ENCODE measurements around the gene ABCC1. TPM values are rescaled to one million over a fixed set of nuclear protein-coding genes. Genes with fewer than 3 reads are reported as not detected.

Gene ABCC1
- total RNA-seq, 1 experiment from 2014 or later = 48.0 TPM

GRCh38 chr16:16000685-16001084 lies 51.3 kb downstream of the ABCC1 start:
- peaks cover 35% of the 10 kb centered on the region for H3K36me3 ChIP-seq
- no peaks in the 10 kb centered on the region for H3K9me3 ChIP-seq
- DNase-seq = no peak
- no peaks in the 10 kb centered on the region for H3K27me3 ChIP-seq
- no peak overlapping the region for H3K4me3 ChIP-seq

- Histone ChIP-seq H3K4me3 (no peak overlapping the region), H3K9me3 (no peaks in the 10 kb centered on the region), H3K27me3 (no peaks in the 10 kb centered on the region), H3K36me3 (peaks cover 30% of the 10 kb centered on the region)
- DNase-seq = no peak
Observed at GRCh38 chr16:16001596-16002255, 52.3 kb downstream of the ABCC1 start.

DNA sequence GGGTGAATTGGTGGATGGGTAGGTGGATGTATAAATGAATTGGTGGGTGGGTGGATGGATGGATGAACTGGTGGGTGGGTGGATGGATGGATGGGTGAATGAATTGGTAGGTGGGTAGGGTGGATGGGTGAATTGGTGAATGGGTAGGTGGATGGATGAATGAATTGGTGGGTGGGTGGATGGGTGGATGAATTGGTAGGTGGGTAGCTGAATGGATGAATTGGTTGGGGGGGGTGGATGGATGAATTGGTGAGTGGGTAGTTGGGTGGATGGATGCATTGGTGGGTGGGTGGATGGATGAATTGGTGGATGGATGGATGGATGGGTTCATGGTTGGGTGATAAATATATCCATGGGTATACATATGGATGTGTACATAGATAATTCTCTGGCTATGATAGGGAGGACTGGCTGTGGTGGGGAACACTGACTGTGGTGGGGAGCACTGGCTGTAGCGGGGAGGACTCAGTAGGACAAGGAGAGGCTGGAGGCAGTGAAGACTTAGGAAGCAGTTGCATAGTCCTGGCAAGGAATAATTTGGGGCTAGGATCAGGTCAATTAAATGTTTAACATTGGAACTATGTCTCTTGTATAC lies 54.4 kb downstream of the ABCC1 start:
- Histone ChIP-seq H3K9me3 (no peaks in the 10 kb centered on the region), H3K27me3 (no peaks in the 10 kb centered on the region), H3K36me3 (peaks cover 41% of the 10 kb centered on the region), H3K4me3 (no peak overlapping the region)
- no peak for DNase-seq

GRCh38 chr16:16004314-16004749 lies 54.9 kb downstream of the ABCC1 start:
- no peaks in the 10 kb centered on the region for H3K9me3 ChIP-seq
- no peaks in the 10 kb centered on the region for H3K27me3 ChIP-seq
- H3K4me3 ChIP-seq = no peak overlapping the region
- H3K36me3 ChIP-seq = peaks cover 46% of the 10 kb centered on the region
- peak; percentile 71 for DNase-seq

- H3K4me3 ChIP-seq = no peak overlapping the region
- no peak for DNase-seq
- H3K36me3 ChIP-seq = peaks cover 52% of the 10 kb centered on the region
- no peaks in the 10 kb centered on the region for H3K27me3 ChIP-seq
- H3K9me3 ChIP-seq = no peaks in the 10 kb centered on the region
Observed at GRCh38 chr16:16005721-16006120, 56.3 kb downstream of the ABCC1 start.

DNA sequence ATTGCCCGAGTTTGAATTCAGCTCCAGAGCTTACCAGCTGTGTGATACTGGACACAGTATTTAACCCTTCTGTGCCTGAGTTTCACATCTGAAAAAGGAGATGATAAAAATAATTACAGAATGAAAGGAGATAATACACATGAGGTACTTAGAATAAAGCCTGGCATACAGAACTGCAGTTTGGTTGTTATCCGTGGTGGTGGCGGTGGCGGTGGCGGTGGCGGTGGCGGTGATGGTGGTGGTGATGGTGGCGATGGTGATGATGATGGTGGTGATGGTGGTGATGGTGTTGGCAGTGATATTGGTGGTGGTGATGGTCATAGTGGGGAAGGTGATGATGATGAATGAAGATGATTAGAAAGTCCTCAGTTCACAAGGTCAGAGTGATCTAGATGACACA lies 57.2 kb downstream of the ABCC1 start:
- DNase-seq = no peak
- Histone ChIP-seq H3K9me3 (no peaks in the 10 kb centered on the region), H3K36me3 (peaks cover 58% of the 10 kb centered on the region), H3K4me3 (no peak overlapping the region), H3K27me3 (no peaks in the 10 kb centered on the region)

GRCh38 chr16:16007743-16008111 lies 58.3 kb downstream of the ABCC1 start:
- H3K4me3 ChIP-seq = no peak overlapping the region
- H3K9me3 ChIP-seq = no peaks in the 10 kb centered on the region
- no peaks in the 10 kb centered on the region for H3K27me3 ChIP-seq
- DNase-seq = no peak
- peaks cover 62% of the 10 kb centered on the region for H3K36me3 ChIP-seq

DNA sequence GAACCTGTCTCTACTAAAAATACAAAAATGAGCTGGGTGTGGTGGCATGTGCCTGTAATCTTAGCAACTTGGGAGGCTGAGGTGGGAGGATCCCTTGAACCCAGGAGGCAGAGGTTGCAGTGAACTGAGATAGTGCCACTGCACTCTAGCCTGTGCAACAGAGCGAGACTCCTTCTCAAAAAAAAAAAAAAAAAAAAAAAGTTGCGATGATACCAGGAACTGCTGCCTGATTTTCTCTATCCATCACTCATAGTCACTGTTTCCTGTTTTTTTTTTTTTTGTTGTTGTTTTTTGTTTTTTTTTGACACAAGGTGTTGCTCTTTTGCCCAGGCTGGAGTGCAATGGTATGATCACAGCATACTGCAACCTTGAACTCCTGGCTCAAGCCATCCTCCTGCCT lies 59.2 kb downstream of the ABCC1 start:
- no peaks in the 10 kb centered on the region for H3K27me3 ChIP-seq
- no peaks in the 10 kb centered on the region for H3K9me3 ChIP-seq
- DNase-seq = no peak
- peaks cover 68% of the 10 kb centered on the region for H3K36me3 ChIP-seq
- no peak overlapping the region for H3K4me3 ChIP-seq

GRCh38 chr16:16009401-16009800 lies 60.0 kb downstream of the ABCC1 start:
- Histone ChIP-seq H3K27me3 (no peaks in the 10 kb centered on the region), H3K9me3 (no peaks in the 10 kb centered on the region), H3K36me3 (peaks cover 76% of the 10 kb centered on the region), H3K4me3 (no peak overlapping the region)
- no peak for DNase-seq

- Histone ChIP-seq H3K36me3 (peaks cover 82% of the 10 kb centered on the region), H3K27me3 (no peaks in the 10 kb centered on the region), H3K4me3 (no peak overlapping the region), H3K9me3 (no peaks in the 10 kb centered on the region)
- DNase-seq = no peak
Observed at GRCh38 chr16:16010194-16010593, 60.8 kb downstream of the ABCC1 start.

- Histone ChIP-seq H3K9me3 (no peaks in the 10 kb centered on the region), H3K4me3 (no peak overlapping the region), H3K27me3 (no peaks in the 10 kb centered on the region), H3K36me3 (peaks cover 92% of the 10 kb centered on the region)
- no peak for DNase-seq
Observed at GRCh38 chr16:16012144-16012543, 62.7 kb downstream of the ABCC1 start.

DNA sequence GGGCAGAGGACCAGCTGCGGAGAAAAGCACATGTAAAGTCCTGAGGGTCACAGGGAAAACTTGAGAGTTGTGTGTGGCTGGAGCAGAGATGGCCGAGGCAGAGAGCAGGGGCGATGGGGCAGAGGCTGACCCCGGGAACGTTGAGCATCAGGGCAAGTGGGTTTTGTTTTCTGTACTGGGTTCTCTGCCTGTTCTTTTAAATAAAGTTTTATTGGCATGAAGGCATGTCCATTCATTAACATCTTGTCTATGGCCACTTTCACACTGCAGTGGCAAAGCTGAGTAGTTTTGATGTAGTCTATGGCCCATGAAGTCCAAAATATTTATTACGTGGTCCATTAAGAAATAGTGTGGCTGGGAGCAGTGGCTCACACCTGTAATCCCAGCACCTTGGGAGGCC lies 64.4 kb downstream of the ABCC1 start:
- H3K9me3 ChIP-seq = no peaks in the 10 kb centered on the region
- H3K4me3 ChIP-seq = no peak overlapping the region
- DNase-seq = no peak
- H3K36me3 ChIP-seq = peaks cover 94% of the 10 kb centered on the region
- no peaks in the 10 kb centered on the region for H3K27me3 ChIP-seq

DNA sequence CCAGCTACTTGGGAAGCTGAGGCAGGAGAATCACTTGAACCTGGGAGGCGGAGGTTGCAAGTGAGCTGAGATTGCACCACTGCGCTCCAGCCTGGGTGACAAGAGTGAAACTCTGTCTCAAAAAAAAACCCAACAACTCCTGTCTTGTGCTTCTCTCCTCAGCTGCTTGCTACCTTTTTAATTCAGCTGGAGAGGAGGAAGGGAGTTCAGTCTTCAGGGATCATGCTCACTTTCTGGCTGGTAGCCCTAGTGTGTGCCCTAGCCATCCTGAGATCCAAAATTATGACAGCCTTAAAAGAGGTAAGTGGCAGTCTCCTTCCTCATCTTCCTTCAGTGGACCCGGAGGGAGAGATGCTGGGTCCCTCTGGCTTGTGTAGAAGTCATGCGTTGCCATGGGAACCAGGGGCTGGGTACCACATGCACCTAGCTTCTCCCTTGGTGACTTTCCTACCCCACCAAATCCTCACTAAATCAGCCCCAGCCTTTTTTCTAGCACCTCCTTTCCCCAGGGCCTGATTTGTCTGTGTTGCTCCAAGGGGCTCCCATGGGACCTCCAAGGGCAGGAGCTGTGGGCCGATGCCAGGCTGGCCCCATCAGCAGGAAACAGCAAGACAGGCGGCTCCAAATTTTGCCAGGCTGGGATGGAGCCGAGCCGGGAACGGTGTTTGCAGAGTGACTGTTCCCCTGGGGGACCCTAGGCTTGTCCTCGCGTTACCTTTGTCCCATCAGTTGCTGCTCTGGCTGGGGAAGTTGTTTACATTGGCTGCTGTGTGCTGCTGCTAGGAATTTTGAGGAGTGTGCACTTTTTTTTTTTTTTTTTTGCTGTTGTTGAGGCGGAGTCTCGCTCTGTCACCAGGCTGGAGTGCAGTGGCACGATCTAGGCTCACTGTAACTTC lies 65.2 kb downstream of the ABCC1 start:
- Histone ChIP-seq H3K36me3 (peaks cover 94% of the 10 kb centered on the region), H3K9me3 (no peaks in the 10 kb centered on the region), H3K27me3 (no peaks in the 10 kb centered on the region), H3K4me3 (no peak overlapping the region)
- peak; percentile 25 for DNase-seq

GRCh38 chr16:16015849-16016248 lies 66.4 kb downstream of the ABCC1 start:
- Histone ChIP-seq H3K36me3 (peaks cover 94% of the 10 kb centered on the region), H3K4me3 (no peak overlapping the region), H3K9me3 (no peaks in the 10 kb centered on the region), H3K27me3 (no peaks in the 10 kb centered on the region)
- DNase-seq = no peak

DNA sequence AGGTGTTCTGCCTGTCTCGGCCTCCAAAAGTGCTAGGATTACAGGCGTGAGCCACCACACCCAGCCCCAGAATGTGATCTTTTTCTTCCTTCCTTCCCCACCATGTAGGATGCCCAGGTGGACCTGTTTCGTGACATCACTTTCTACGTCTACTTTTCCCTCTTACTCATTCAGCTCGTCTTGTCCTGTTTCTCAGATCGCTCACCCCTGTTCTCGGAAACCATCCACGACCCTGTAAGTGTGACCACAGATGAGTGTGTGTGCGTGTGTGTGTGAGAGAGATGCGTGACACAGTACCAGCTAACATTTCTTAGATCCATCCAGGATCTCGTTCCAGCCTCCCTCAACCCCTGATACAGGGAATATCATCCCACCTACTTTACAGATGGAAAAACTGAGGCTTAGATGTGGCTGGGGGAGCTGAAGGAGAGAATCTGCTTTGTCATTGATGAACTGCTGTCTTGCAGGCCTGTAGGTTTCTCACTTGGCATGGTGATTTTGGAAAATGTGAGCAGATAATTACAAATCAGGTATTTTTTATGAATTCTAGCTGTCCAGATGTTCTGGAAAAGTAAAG lies 67.1 kb downstream of the ABCC1 start:
- no peak overlapping the region for H3K4me3 ChIP-seq
- no peak for DNase-seq
- no peaks in the 10 kb centered on the region for H3K9me3 ChIP-seq
- H3K36me3 ChIP-seq = peaks cover 94% of the 10 kb centered on the region
- H3K27me3 ChIP-seq = no peaks in the 10 kb centered on the region

- Histone ChIP-seq H3K36me3 (peaks cover 91% of the 10 kb centered on the region), H3K27me3 (no peaks in the 10 kb centered on the region), H3K4me3 (no peak overlapping the region), H3K9me3 (no peaks in the 10 kb centered on the region)
- no peak for DNase-seq
Observed at GRCh38 chr16:16017812-16018211, 68.4 kb downstream of the ABCC1 start.

- Histone ChIP-seq H3K36me3 (peaks cover 94% of the 10 kb centered on the region), H3K4me3 (no peak overlapping the region), H3K9me3 (no peaks in the 10 kb centered on the region), H3K27me3 (no peaks in the 10 kb centered on the region)
- DNase-seq = peak; percentile 65
Observed at GRCh38 chr16:16018705-16019104, 69.3 kb downstream of the ABCC1 start.

All from MG63 (cell line).